Karpas-422 (cell line): ENCODE results near the gene C17orf107. TPM values are rescaled to one million over a fixed set of nuclear protein-coding genes. Genes with fewer than 3 reads are reported as not detected.
"Not testable (repeated sequence)": the region's sequence is repeated elsewhere in the genome, so short reads cannot be mapped to it uniquely, and the experiment has no call there.

Experiments
- DNase-seq: peaks from one replicate; pipeline ENCODE4 v3.0.0-alpha.2; 2015
- H2AFZ ChIP-seq: fragments of 200-600 bp; sonication (generic); 2 replicates; pipeline ENCODE4 v1.6.1; 2014; ENCODE audit warnings: antibody characterized with exemption, low read length, mixed read lengths
- H3K27ac ChIP-seq: fragments of 200-600 bp; sonication (generic); 2 replicates; pipeline ENCODE4 v1.5.1; 2014; ENCODE audit warnings: mild to moderate bottlenecking, low read length, moderate library complexity
- H3K27me3 ChIP-seq: fragments of 200-600 bp; sonication (generic); 2 replicates; pipeline ENCODE4 v1.6.1; 2014; ENCODE audit warnings: low read length, mixed read lengths
- H3K36me3 ChIP-seq: fragments of 200-600 bp; sonication (generic); 2 replicates; pipeline ENCODE4 v1.6.1; 2014; ENCODE audit warnings: low read length, mixed read lengths; ENCODE audit not compliant: insufficient read depth
- H3K4me1 ChIP-seq: fragments of 200-600 bp; sonication (generic); 2 replicates; pipeline ENCODE4 v1.6.1; 2014; ENCODE audit warnings: mild to moderate bottlenecking, low read length, mixed read lengths
- H3K4me2 ChIP-seq: fragments of 200-600 bp; sonication (generic); 2 replicates; pipeline ENCODE4 v1.6.1; 2014; ENCODE audit warnings: low read length, low read depth, mild to moderate bottlenecking; ENCODE audit not compliant: poor library complexity, severe bottlenecking
- H3K4me3 ChIP-seq: fragments of 200-600 bp; sonication (generic); 2 replicates; pipeline ENCODE4 v1.5.1; 2014; ENCODE audit warnings: mild to moderate bottlenecking, antibody characterized with exemption, low read length, mixed read lengths
- H3K79me2 ChIP-seq: fragments of 200-600 bp; sonication (generic); 2 replicates; pipeline ENCODE4 v1.6.1; 2014; ENCODE audit warnings: mild to moderate bottlenecking, low read length, mixed read lengths
- H3K9ac ChIP-seq: fragments of 200-600 bp; sonication (generic); 2 replicates; pipeline ENCODE4 v1.6.0; 2014; ENCODE audit warnings: low read length
- H3K9me2 ChIP-seq: fragments of 200-600 bp; sonication (generic), shearing (Covaris generic); replicated peaks from 2 replicates; pipeline ENCODE4 v1.6.0; 2014; ENCODE audit warnings: mild to moderate bottlenecking, low read length, moderate library complexity; ENCODE audit not compliant: insufficient read depth
- H3K9me3 ChIP-seq: fragments of 300-700, 200-600 bp; sonication (generic); 2 replicates; pipeline ENCODE4 v1.6.1; 2014; ENCODE audit warnings: low read length, mixed read lengths
- H4K20me1 ChIP-seq: fragments of 200-600 bp; sonication (generic); 2 replicates; pipeline ENCODE4 v1.6.1; 2014; ENCODE audit warnings: mild to moderate bottlenecking, antibody characterized with exemption, low read length, low read depth; ENCODE audit not compliant: insufficient read depth
- total RNA-seq: library from RNA; depleted of rRNA; stranded (reverse); fragments of >200 nt; shearing (Covaris generic); gene quantifications from 2 replicates; pipeline ENCODE4 v1.2.3, GENCODE V29; 2014; ENCODE audit warnings: low replicate concordance

C17orf107 gene
- total RNA-seq, 1 experiment from 2014 or later: 0.26 TPM

- no peaks in the 10 kb centered on the region for H3K9me2 ChIP-seq
- H3K9me3 ChIP-seq: no peaks in the 10 kb centered on the region
- no peaks in the 10 kb centered on the region for H3K27me3 ChIP-seq
- H3K9ac ChIP-seq: no peak overlapping the region
- H3K79me2 ChIP-seq: no peaks in the 10 kb centered on the region
- H3K4me3 ChIP-seq: no peak overlapping the region
- H2AFZ ChIP-seq: no peak overlapping the region
- no peak overlapping the region for H3K4me2 ChIP-seq
- H3K36me3 ChIP-seq: no peaks in the 10 kb centered on the region
- H3K27ac ChIP-seq: no peak overlapping the region
- DNase-seq: no peak
- peaks cover 5% of the 10 kb centered on the region for H3K4me1 ChIP-seq
- H4K20me1 ChIP-seq: no peaks in the 10 kb centered on the region
Observed at GRCh38 chr17:4908301-4908700, 9.0 kb downstream of the C17orf107 start.

GRCh38 chr17:4908711-4909496 lies 9.6 kb downstream of the C17orf107 start:
- Histone ChIP-seq H3K36me3 (no peaks in the 10 kb centered on the region), H3K9me3 (no peaks in the 10 kb centered on the region), H3K9ac (no peak overlapping the region), H3K4me1 (0 out of 2 replicates have a peak, but pooled peaks cover 2% of the 10 kb centered on the region), H3K4me2 (no peak overlapping the region), H3K4me3 (no peak overlapping the region), H3K27me3 (no peaks in the 10 kb centered on the region), H3K9me2 (no peaks in the 10 kb centered on the region), H4K20me1 (no peaks in the 10 kb centered on the region), H2AFZ (no peak overlapping the region), H3K79me2 (no peaks in the 10 kb centered on the region), H3K27ac (no peak overlapping the region)
- peak; percentile 88 for DNase-seq

- H3K27me3 ChIP-seq: no peaks in the 10 kb centered on the region
- H3K4me1 ChIP-seq: 0 out of 2 replicates have a peak, but pooled peaks cover under 1% of the 10 kb centered on the region
- no peaks in the 10 kb centered on the region for H4K20me1 ChIP-seq
- H3K4me2 ChIP-seq: no peak overlapping the region
- no peak overlapping the region for H3K27ac ChIP-seq
- no peak overlapping the region for H3K4me3 ChIP-seq
- no peaks in the 10 kb centered on the region for H3K9me3 ChIP-seq
- H3K9me2 ChIP-seq: no peaks in the 10 kb centered on the region
- H3K79me2 ChIP-seq: no peaks in the 10 kb centered on the region
- H2AFZ ChIP-seq: no peak overlapping the region
- no peak overlapping the region for H3K9ac ChIP-seq
- no peak for DNase-seq
- no peaks in the 10 kb centered on the region for H3K36me3 ChIP-seq
Observed at GRCh38 chr17:4913994-4914393, 14.7 kb downstream of the C17orf107 start.

- H3K27ac ChIP-seq, H3K9me2 ChIP-seq, H4K20me1 ChIP-seq, H3K27me3 ChIP-seq, H3K4me3 ChIP-seq, H3K9me3 ChIP-seq, H3K36me3 ChIP-seq, H3K79me2 ChIP-seq, DNase-seq, H3K9ac ChIP-seq, H2AFZ ChIP-seq, H3K4me2 ChIP-seq, H3K4me1 ChIP-seq: not testable (repeated sequence)
Observed at GRCh38 chr17:4914551-4914950, 15.2 kb downstream of the C17orf107 start.

- Histone ChIP-seq H3K27me3 (no peaks in the 10 kb centered on the region), H2AFZ (no peak overlapping the region), H4K20me1 (no peaks in the 10 kb centered on the region), H3K36me3 (no peaks in the 10 kb centered on the region), H3K4me3 (no peak overlapping the region), H3K9ac (no peak overlapping the region), H3K4me1 (no peaks in the 10 kb centered on the region), H3K27ac (no peak overlapping the region), H3K79me2 (no peaks in the 10 kb centered on the region), H3K9me2 (no peaks in the 10 kb centered on the region), H3K4me2 (no peak overlapping the region), H3K9me3 (no peaks in the 10 kb centered on the region)
- no peak for DNase-seq
Observed at GRCh38 chr17:4919511-4920047, 20.2 kb downstream of the C17orf107 start.

- Histone ChIP-seq H3K4me2 (no peak overlapping the region), H3K27ac (no peak overlapping the region), H3K27me3 (no peaks in the 10 kb centered on the region), H3K36me3 (no peaks in the 10 kb centered on the region), H3K9ac (no peak overlapping the region), H3K9me3 (no peaks in the 10 kb centered on the region), H3K4me3 (no peak overlapping the region), H2AFZ (no peak overlapping the region), H3K9me2 (no peaks in the 10 kb centered on the region), H3K79me2 (no peaks in the 10 kb centered on the region), H3K4me1 (no peaks in the 10 kb centered on the region), H4K20me1 (no peaks in the 10 kb centered on the region)
- no peak for DNase-seq
Observed at GRCh38 chr17:4920351-4921048, 21.2 kb downstream of the C17orf107 start.

- no peak overlapping the region for H3K4me2 ChIP-seq
- DNase-seq: no peak
- H3K36me3 ChIP-seq: no peaks in the 10 kb centered on the region
- no peaks in the 10 kb centered on the region for H3K79me2 ChIP-seq
- no peaks in the 10 kb centered on the region for H4K20me1 ChIP-seq
- no peaks in the 10 kb centered on the region for H3K9me3 ChIP-seq
- no peaks in the 10 kb centered on the region for H3K4me1 ChIP-seq
- H3K9me2 ChIP-seq: no peaks in the 10 kb centered on the region
- H3K27me3 ChIP-seq: no peaks in the 10 kb centered on the region
- no peak overlapping the region for H3K27ac ChIP-seq
- H3K9ac ChIP-seq: no peak overlapping the region
- H3K4me3 ChIP-seq: no peak overlapping the region
- H2AFZ ChIP-seq: no peak overlapping the region
Observed at GRCh38 chr17:4921320-4921719, 22.0 kb downstream of the C17orf107 start.

- not testable (repeated sequence) for H3K9ac ChIP-seq, H3K9me3 ChIP-seq, H3K27ac ChIP-seq, H3K4me3 ChIP-seq, H3K4me2 ChIP-seq, H2AFZ ChIP-seq, H3K9me2 ChIP-seq, H3K4me1 ChIP-seq, H3K36me3 ChIP-seq, DNase-seq, H3K27me3 ChIP-seq, H4K20me1 ChIP-seq, H3K79me2 ChIP-seq
Observed at GRCh38 chr17:4926577-4927335, 27.4 kb downstream of the C17orf107 start.
